IPS-18c (cell line): ENCODE measurements around the gene TRIM44.
"Not testable (repeated sequence)": the region's sequence is repeated elsewhere in the genome, so short reads cannot be mapped to it uniquely, and the experiment has no call there.

Experiments
- H3K4me3 ChIP-seq: 2 replicates; pipeline ENCODE4 v1.7.0; 2013; ENCODE audit warnings: low read depth, mild to moderate bottlenecking, low read length, moderate library complexity; ENCODE audit not compliant: insufficient read depth
- H3K9me3 ChIP-seq: one replicate; pipeline ENCODE4 v1.6.1; 2013; ENCODE audit warnings: mild to moderate bottlenecking, low read length, moderate library complexity; ENCODE audit not compliant: control insufficient read depth, insufficient read depth

The TRIM44 gene

DNA sequence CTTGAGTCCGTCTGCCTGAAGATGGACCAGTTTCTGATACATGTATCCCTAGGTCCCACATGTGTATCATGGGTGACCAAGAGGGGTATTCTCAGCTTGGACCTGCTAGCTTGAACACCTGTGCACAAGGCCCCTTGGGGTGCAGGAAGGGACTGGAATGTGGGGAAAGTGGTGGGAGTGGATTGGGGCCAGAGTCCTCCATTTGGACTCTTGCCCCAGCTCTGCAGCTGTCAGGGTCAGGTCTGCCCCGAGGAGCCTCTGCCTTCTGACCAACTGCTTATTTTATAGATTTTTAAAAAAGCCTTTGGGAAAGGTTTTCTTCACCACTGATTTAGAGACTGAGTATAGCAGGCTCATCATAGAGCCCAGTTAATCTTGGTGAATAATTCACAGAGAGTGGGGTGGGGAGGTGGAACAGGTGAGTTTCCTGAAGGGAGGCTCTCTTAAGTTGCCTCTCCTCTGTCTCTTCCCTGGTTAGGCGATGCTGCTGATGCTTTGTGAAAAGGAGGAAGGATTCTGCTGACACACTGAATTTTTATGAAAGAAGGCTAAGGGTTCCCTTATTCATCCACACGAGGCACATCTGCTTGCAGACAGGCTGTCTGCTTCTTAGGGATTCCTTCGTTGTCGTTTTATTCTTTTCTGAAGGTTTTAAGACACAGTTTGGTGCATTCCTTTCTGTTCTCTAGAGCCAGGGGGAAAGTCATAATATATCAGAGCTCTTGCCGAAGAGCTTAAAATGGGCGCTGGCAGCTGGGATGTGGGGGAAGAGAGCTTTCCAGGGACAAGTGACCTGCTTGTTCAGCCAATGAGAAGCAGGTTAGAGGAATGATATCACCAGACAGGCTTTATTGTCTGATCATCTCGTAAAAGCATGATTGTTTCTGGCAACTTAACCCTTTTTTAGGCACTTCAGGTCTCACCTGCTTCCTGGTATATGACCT, 19.9 kb downstream of the TRIM44 start:
- Histone ChIP-seq H3K9me3 (no peaks in the 10 kb centered on the region), H3K4me3 (no peak overlapping the region)

DNA sequence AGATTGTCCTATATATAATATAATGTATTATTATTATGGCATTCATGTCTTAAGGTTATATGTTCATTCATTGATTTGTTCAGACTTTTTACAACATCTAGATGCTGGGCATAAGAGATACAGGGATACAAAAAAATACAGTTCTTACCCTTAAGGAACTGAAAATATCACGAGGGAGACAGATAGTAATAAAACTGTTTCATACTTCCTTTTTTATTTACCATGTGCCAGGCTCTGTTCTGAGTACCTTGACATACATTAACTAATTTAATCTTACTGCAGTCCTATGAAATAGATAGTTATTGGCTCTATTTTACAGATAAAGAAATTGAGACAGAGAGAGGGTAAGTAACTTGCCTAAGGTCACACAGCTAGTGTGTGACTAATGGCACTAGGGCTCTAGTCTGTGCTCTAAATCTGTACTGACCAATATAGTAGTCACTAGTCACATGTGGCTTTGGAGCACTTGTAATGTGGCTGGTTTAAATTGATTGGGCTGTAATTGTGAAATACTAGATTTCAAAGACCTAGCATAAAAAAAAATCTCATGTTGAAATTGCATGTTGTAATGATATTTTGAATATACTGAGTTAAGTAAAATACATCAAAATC, 21.3 kb downstream of the TRIM44 start:
- Histone ChIP-seq H3K4me3 (no peak overlapping the region), H3K9me3 (no peaks in the 10 kb centered on the region)

GRCh38 chr11:35688023-35688422, 25.4 kb downstream of the TRIM44 start:
- H3K9me3 ChIP-seq, result no peaks in the 10 kb centered on the region

GRCh38 chr11:35689081-35689996, 26.8 kb downstream of the TRIM44 start:
- Histone ChIP-seq H3K9me3 (no peaks in the 10 kb centered on the region), H3K4me3 (no peak overlapping the region)

More at GRCh38 chr11:35688023-35688422, 25.4 kb downstream of the TRIM44 start:
- no peak overlapping the region for H3K4me3 ChIP-seq

- Histone ChIP-seq H3K4me3 (no peak overlapping the region), H3K9me3 (peaks cover 4% of the 10 kb centered on the region)
Measured at GRCh38 chr11:35702126-35702525, 39.6 kb downstream of the TRIM44 start.

DNA sequence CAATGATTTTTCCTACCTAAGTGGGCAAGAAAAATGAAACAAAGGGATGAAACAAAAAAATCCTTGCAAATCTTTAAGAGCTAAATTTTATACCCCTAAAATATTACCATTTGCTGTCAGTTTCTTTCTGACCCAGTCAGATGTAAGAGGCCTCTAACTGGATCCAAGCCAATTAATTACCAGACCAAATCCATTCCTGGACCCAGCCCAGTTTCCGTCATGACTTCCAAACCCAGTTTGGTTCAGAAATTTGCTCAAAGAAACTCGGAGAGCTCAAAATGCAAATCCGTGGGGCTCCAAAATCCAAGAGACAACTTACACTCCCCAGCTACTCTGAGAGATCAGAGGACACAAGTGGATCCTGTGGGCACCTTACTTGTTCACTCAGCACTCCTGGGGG, 46.8 kb downstream of the TRIM44 start:
- H3K4me3 ChIP-seq, result no peak overlapping the region
- no peaks in the 10 kb centered on the region for H3K9me3 ChIP-seq

DNA sequence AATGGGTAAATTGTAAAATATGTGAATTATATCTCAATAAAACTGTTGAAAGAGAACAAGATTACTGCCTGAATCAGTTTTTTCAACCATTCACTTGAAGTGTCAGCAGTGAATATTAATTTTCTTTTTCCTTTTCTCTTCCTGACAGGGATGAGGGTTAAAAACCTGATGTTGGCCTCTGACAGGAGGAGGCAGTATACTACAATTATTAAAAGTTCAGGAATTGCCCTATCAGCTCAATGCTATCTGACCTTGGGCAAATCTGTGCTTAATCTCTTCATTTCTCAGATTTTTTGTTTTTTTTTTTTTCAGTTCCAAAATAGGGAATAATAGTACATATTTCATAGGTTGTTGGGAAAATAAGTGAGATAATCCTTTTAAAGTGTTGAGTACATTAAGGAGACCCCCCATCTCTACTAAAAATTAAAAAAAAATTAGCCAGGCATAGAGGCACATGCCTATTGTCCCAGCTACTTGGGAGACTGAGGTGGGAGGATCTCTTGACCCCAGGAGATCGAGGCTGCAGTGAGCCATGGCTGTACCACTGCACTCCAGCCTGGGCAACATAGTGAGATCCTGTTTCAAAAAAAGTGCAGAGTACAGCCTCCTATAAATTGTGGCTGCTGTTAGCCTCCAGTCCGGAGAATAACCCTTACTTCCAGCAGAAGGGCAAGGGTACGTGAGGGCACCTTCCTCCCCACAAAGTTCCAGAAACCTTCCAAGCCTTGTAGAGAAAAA, 48.8 kb downstream of the TRIM44 start:
- H3K9me3 ChIP-seq, result no peaks in the 10 kb centered on the region

DNA sequence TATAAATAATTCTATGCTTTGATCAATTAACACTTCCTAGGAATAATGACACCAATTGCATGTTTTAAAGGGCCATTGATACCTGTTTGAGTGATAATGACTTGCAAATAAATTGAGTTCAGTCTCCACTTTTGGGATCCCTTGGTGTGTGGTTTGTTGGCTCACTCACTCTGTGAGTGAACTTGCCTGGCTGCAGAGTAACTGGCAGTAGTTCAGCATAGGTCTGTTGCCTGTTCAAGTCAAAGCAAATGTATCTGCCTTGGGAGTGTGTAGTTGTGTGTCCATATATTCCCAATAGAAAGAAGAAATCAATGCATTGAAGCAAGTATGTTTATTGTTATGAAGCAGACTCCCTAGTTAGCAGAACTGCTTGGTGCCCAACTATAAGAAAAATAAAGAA, 49.3 kb downstream of the TRIM44 start:
- Histone ChIP-seq H3K9me3 (no peaks in the 10 kb centered on the region), H3K4me3 (no peak overlapping the region)

More for the DNA sequence above, 48.8 kb downstream of the TRIM44 start:
- no peak overlapping the region for H3K4me3 ChIP-seq

GRCh38 chr11:35712533-35712932, 50.0 kb downstream of the TRIM44 start:
- H3K9me3 ChIP-seq, result no peaks in the 10 kb centered on the region
- H3K4me3 ChIP-seq, result no peak overlapping the region

DNA sequence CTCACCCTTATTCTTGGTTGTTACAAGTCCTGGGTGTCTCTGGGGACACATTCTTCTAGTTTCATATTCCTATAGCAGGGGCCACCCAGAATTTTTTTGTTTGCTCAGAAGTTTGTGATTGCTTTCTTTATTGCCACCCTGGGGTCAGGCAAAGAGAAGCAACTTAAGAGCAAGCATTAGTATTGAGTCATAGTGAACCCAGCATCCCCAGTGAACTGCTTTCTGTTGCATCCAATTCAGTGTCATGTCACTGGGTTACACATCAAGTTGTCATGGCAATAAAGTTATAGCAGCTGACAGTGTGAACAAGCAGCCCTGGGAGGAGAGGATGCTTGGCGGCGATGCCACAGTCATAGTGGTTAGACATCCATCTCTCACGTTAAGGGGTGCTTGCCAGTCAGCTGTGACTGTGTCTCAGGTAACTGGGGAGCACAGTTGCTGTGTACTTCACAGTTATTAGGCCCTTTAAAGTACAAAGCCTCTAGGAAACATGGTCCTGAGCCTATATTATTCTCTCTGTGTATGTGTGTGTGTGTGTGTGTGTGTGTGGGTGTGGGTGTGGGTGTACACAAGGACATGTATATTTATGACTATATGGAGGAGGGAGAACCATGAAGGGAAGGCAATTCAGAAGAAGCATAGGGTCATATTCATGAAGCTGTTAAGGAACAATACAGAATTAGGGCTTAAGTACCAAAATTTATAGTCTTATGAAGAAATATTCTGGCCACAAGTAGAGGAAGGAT, 52.5 kb downstream of the TRIM44 start:
- Histone ChIP-seq H3K4me3 (no peak overlapping the region), H3K9me3 (no peaks in the 10 kb centered on the region)

- H3K9me3 ChIP-seq, H3K4me3 ChIP-seq: not testable (repeated sequence)
Measured at GRCh38 chr11:35715677-35716076, 53.1 kb downstream of the TRIM44 start.

- H3K9me3 ChIP-seq, result no peaks in the 10 kb centered on the region
Measured at GRCh38 chr11:35717043-35717442, 54.5 kb downstream of the TRIM44 start.

GRCh38 chr11:35717520-35717919, 54.9 kb downstream of the TRIM44 start:
- no peak overlapping the region for H3K4me3 ChIP-seq
- no peaks in the 10 kb centered on the region for H3K9me3 ChIP-seq

More at GRCh38 chr11:35717043-35717442, 54.5 kb downstream of the TRIM44 start:
- no peak overlapping the region for H3K4me3 ChIP-seq

- Histone ChIP-seq H3K4me3 (no peak overlapping the region), H3K9me3 (no peaks in the 10 kb centered on the region)
Measured at GRCh38 chr11:35721651-35722282, 59.2 kb downstream of the TRIM44 start.

DNA sequence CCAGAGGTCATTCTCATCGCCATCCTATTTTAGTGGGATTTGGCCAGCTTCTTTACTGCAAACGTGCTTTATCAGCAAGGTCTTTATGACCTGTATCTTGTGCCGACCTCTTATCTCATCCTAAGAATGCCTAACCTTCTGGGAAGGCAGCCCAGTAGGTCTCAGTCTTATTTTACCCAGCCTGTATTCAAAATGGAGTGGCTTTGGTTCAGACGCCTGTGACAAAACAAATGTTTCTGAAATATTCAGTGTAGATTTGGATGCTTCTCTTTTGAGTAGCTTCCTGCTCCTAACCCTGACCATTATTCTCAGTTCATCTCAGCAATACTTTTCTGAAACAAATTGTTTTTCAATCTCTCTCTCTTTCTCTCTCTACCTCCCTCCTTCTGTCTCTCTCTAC, 60.1 kb downstream of the TRIM44 start:
- H3K4me3 ChIP-seq, result no peak overlapping the region
- no peaks in the 10 kb centered on the region for H3K9me3 ChIP-seq

DNA sequence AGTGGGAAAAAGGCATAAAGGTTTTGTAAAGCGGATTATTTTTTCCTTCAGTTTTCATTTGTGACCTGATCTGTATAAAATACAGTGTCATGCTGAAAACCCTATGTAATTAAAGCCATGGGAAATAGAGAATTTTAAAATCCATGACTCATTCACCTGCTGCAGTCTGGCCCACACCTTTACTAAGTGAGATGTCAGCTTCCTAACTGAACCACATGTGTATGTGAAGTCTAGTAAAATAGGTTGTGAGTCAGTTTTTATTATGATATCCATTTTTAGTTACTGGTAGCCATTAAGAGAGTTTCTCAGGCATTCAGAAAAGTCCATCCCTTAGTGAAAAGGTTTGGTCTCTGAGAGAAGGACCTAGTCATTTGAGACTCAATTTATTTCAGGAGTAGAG, 60.9 kb downstream of the TRIM44 start:
- H3K9me3 ChIP-seq, result no peaks in the 10 kb centered on the region
- no peak overlapping the region for H3K4me3 ChIP-seq
